Keratinocyte (primary cell): ENCODE measurements around the gene ZNF225. TPM values are rescaled to one million over a fixed set of nuclear protein-coding genes. Genes with fewer than 3 reads are reported as not detected.

Experiments
- DNase-seq: peaks from one replicate; pipeline ENCODE4 v3.0.0-alpha.2; 2011; ENCODE audit warnings: low read depth, missing footprints, low spot score
- FAIRE-seq: peaks from 2 replicates; lab custom pipeline; 2011; peaks lifted over from hg19 to GRCh38; lab: Jason Lieb, UNC
- H2AFZ ChIP-seq: 2 replicates; pipeline ENCODE4 v1.6.0; 2012; ENCODE audit warnings: low read length, control low read depth, inconsistent platforms; ENCODE audit not compliant: control insufficient read depth
- H3K27ac ChIP-seq: 2 replicates; pipeline ENCODE4 v1.5.1; 2011; ENCODE audit warnings: low read length; ENCODE audit not compliant: control insufficient read depth, insufficient read depth
- H3K27me3 ChIP-seq: 3 replicates; pipeline ENCODE4 v1.6.0; 2011; ENCODE audit warnings: low read length; ENCODE audit not compliant: control insufficient read depth, insufficient read depth; ENCODE audit errors: extremely low read depth
- H3K36me3 ChIP-seq, 2 experiments: 2 replicates in 1 of 2; 3 replicates in 1 of 2; pipeline ENCODE4 v1.5.1; 2011; ENCODE audit warnings: low read length in 2 of 2, mild to moderate bottlenecking in 1 of 2; ENCODE audit not compliant: control insufficient read depth in 2 of 2, insufficient read depth in 2 of 2; ENCODE audit errors: extremely low read depth in 1 of 2
- H3K4me1 ChIP-seq: 3 replicates; pipeline ENCODE4 v1.5.1; 2011; ENCODE audit warnings: low read length; ENCODE audit not compliant: control insufficient read depth, insufficient read depth; ENCODE audit errors: extremely low read depth
- H3K4me2 ChIP-seq: 3 replicates; pipeline ENCODE4 v1.6.0; 2011; ENCODE audit warnings: low read depth, low read length; ENCODE audit not compliant: control insufficient read depth, insufficient read depth; ENCODE audit errors: extremely low read depth
- H3K4me3 ChIP-seq, 3 experiments: fragments of 200-600 bp in 1 of 3; sonication (generic) in 1 of 3; 2 replicates in 2 of 3; 3 replicates in 1 of 3; pipeline ENCODE4 v1.5.1; 2011 to 2016; ENCODE audit warnings: low read length in 3 of 3, mild to moderate bottlenecking in 3 of 3, control low read depth in 2 of 3, inconsistent platforms in 1 of 3, low read depth in 1 of 3, mixed read lengths in 1 of 3, mixed run types in 1 of 3, moderate library complexity in 1 of 3; ENCODE audit not compliant: control insufficient read depth in 2 of 3, insufficient read depth in 2 of 3; ENCODE audit errors: extremely low read depth in 1 of 3
- H3K79me2 ChIP-seq: 2 replicates; pipeline ENCODE4 v1.6.0; 2012; ENCODE audit warnings: low read length; ENCODE audit not compliant: control insufficient read depth, insufficient read depth
- H3K9ac ChIP-seq: 3 replicates; pipeline ENCODE4 v1.6.0; 2011; ENCODE audit warnings: low read length; ENCODE audit not compliant: control insufficient read depth, insufficient read depth; ENCODE audit errors: extremely low read depth
- H3K9me1 ChIP-seq: 3 replicates; pipeline ENCODE4 v1.6.0; 2011; ENCODE audit warnings: low read length; ENCODE audit not compliant: control insufficient read depth, insufficient read depth; ENCODE audit errors: extremely low read depth
- H3K9me3 ChIP-seq: 2 replicates; pipeline ENCODE4 v1.5.1; 2012; ENCODE audit warnings: low read depth, low read length; ENCODE audit not compliant: control insufficient read depth
- H4K20me1 ChIP-seq: 3 replicates; pipeline ENCODE4 v1.6.0; 2011; ENCODE audit warnings: low read length; ENCODE audit not compliant: control insufficient read depth, insufficient read depth; ENCODE audit errors: extremely low read depth
- CTCF ChIP-seq, 3 experiments: IDR thresholded peaks in 1 of 3; conservative IDR thresholded peaks in 1 of 3; optimal IDR thresholded peaks in 1 of 3; 2 replicates in 2 of 3; 3 replicates in 1 of 3; pipeline versions ENCODE3 to v1.5.1; 2011; ENCODE audit warnings: low read length in 3 of 3, mild to moderate bottlenecking in 3 of 3, moderate library complexity in 2 of 3, control low read depth in 1 of 3, inconsistent platforms in 1 of 3; ENCODE audit not compliant: insufficient read depth in 2 of 3; ENCODE audit errors: extremely low read depth in 1 of 3
- EZH2 ChIP-seq: IDR thresholded peaks from one replicate; pipeline ENCODE4 v1.6.1; 2012; ENCODE audit warnings: inconsistent platforms, mild to moderate bottlenecking, low read length, moderate library complexity
- dilution Hi-C: fragments of 300-500 bp; cut with MboI; formaldehyde crosslinking; loops from one replicate; pipeline ENCODE4 v1.7.0; 2020; ENCODE audit warnings: low sequenced_read_pairs; ENCODE audit not compliant: extremely low pct_ligation_motif_present
- polyA plus RNA-seq, 5 experiments: library from polyadenylated mRNA; depleted of rRNA in 3 of 5; stranded (reverse) in 3 of 5; stranded (forward) in 1 of 5; unstranded in 1 of 5; fragments of >200 nt; gene quantifications; 1 replicate in 1 of 5; 2 replicates in 3 of 5; 3 replicates in 1 of 5; pipeline versions ENCODE4 v1.2.1 to v1.2.3, GENCODE V29; 2011 to 2012; ENCODE audit warnings: missing spikeins in 2 of 5, low read depth in 1 of 5, low replicate concordance in 1 of 5

The ZNF225 gene
- polyA plus RNA-seq, 1 donor (not counting 4 experiments of a cell fraction or from before 2014, with no cell fraction given), result 2.2 TPM

GRCh38 chr19:44072543-44073401 is 40.4 kb upstream of the ZNF225 start:
- no peak for TF ChIP-seq EZH2
- peak in 1 of 3 experiments; percentile 28 for TF ChIP-seq CTCF (optimal IDR thresholded peaks at IDR 0.05 in 1 of 3, IDR thresholded peaks at IDR 0.05 in 1 of 3, conservative IDR thresholded peaks at IDR 0.05 in 1 of 3; ENCODE audit: extremely low read depth in 1 of 3, insufficient read depth in 2 of 3, low read length in 3 of 3)
- Histone ChIP-seq H3K4me1 (peaks cover 16% of the 10 kb centered on the region), H3K36me3 (peaks cover 3 to 4% of the 10 kb centered on the region in 2 experiments), H3K27ac (peak overlapping the region; percentile 64), H2AFZ (peak overlapping the region; percentile 100), H3K9me3 (no peaks in the 10 kb centered on the region), H3K27me3 (no peaks in the 10 kb centered on the region), H3K79me2 (peaks cover 9% of the 10 kb centered on the region), H3K4me3 (peak overlapping the region; percentile 54 to 97 (median 96)), H3K9me1 (no peaks in the 10 kb centered on the region), H3K9ac (peak overlapping the region; percentile 62), H4K20me1 (no peaks in the 10 kb centered on the region), H3K4me2 (peak overlapping the region; percentile 98)
- DNase-seq (peak; percentile 13), FAIRE-seq (peak; percentile 53)
- dilution Hi-C loops, result no loop called here

- dilution Hi-C loops, result no loop called here
- H3K27ac ChIP-seq, result no peak overlapping the region
- H3K9me3 ChIP-seq, result no peaks in the 10 kb centered on the region
- no peak for FAIRE-seq
- TF ChIP-seq EZH2, result no peak
- H3K4me3 ChIP-seq, result no peak overlapping the region
- peaks cover 4 to 10% of the 10 kb centered on the region in 2 experiments for H3K36me3 ChIP-seq
- H3K4me1 ChIP-seq, result peaks cover 13% of the 10 kb centered on the region
- no peaks in the 10 kb centered on the region for H4K20me1 ChIP-seq
- no peak for DNase-seq
- H3K27me3 ChIP-seq, result no peaks in the 10 kb centered on the region
- H3K79me2 ChIP-seq, result peaks cover 9% of the 10 kb centered on the region
- no peaks in the 10 kb centered on the region for H3K9me1 ChIP-seq
- H3K9ac ChIP-seq, result no peak overlapping the region
- H2AFZ ChIP-seq, result no peak overlapping the region
- no peak overlapping the region for H3K4me2 ChIP-seq
These were observed 36.9 kb upstream of the ZNF225 start for GRCh38 chr19:44076325-44076724.
